DND-41 (cell line): ENCODE data around the gene SUSD4.

Source experiments
- EZH2 ChIP-seq: IDR thresholded peaks from 3 replicates; pipeline ENCODE4 v1.6.1; 2012; ENCODE audit warnings: borderline replicate concordance, low read depth, mild to moderate bottlenecking, moderate library complexity, low read length, inconsistent platforms; ENCODE audit not compliant: severe bottlenecking
- TF ChIP-seq, protein P1 (sequence below): IDR thresholded peaks from 2 replicates; pipeline ENCODE4 v1.5.1; 2012; ENCODE audit warnings: borderline replicate concordance, low read length, moderate library complexity, mild to moderate bottlenecking; ENCODE audit not compliant: poor library complexity, severe bottlenecking; ENCODE audit errors: extremely low read depth

DNA sequence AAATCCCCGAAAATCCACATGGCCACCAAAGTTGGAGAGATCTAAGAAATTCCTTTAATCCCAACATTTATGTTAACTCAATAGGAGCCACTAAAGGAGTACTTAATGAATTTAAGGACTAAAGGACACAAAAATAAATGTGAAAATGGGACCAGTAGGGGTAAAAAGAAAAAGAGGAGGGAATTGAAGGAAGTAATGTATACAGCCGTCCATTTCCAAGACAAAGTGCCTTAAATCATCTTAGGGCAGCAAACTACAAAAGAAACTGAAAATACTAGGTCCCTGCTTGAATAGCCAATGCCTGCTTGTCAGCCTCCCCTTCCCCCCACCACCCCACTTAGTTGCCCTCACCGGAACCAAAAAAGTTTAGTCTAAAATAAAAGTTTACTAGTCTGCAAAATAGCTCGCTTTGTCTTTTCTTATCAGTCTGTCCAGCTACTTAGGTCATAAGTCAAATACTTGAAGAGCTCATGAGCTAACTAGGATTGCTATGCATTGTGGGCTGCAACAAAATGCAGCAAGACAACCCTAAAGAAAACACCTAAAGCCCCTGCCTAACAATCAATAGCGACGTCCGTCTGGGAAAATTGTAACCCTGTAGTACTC lies 154.6 kb downstream of the SUSD4 start:
- TF ChIP-seq, protein P1, sequence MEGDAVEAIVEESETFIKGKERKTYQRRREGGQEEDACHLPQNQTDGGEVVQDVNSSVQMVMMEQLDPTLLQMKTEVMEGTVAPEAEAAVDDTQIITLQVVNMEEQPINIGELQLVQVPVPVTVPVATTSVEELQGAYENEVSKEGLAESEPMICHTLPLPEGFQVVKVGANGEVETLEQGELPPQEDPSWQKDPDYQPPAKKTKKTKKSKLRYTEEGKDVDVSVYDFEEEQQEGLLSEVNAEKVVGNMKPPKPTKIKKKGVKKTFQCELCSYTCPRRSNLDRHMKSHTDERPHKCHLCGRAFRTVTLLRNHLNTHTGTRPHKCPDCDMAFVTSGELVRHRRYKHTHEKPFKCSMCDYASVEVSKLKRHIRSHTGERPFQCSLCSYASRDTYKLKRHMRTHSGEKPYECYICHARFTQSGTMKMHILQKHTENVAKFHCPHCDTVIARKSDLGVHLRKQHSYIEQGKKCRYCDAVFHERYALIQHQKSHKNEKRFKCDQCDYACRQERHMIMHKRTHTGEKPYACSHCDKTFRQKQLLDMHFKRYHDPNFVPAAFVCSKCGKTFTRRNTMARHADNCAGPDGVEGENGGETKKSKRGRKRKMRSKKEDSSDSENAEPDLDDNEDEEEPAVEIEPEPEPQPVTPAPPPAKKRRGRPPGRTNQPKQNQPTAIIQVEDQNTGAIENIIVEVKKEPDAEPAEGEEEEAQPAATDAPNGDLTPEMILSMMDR, result no peak
- no peak for TF ChIP-seq EZH2
